ENCODE results near the gene TMEM185B.
"Not testable (repeated sequence)": the region's sequence is repeated elsewhere in the genome, so short reads cannot be mapped to it uniquely, and the experiment has no call there.

- not testable (repeated sequence) for TF ChIP-seq CTCF, POLR2A (IDR thresholded peaks at IDR 0.05)
Observed at GRCh38 chr2:120235158-120235557, 12.0 kb upstream of the TMEM185B start.
